Stimulated activated CD4-positive, alpha-beta T cell treated with anti-CD3 and anti-CD28 coated beads, Interleukin-12 subunit alpha, Interleukin-12 subunit beta, amount 100 ng/mL, for 24 hours (primary cell): Measurements from ENCODE around the gene KLHL4.
"Not testable (repeated sequence)": the region's sequence is repeated elsewhere in the genome, so short reads cannot be mapped to it uniquely, and the experiment has no call there.

Experiments
- DNase-seq, 2 experiments: peaks; one replicate each; pipeline ENCODE4 v3.0.0-alpha.2; 2020; ENCODE audit warnings: low read depth in 2 of 2

KLHL4 gene, protein sequence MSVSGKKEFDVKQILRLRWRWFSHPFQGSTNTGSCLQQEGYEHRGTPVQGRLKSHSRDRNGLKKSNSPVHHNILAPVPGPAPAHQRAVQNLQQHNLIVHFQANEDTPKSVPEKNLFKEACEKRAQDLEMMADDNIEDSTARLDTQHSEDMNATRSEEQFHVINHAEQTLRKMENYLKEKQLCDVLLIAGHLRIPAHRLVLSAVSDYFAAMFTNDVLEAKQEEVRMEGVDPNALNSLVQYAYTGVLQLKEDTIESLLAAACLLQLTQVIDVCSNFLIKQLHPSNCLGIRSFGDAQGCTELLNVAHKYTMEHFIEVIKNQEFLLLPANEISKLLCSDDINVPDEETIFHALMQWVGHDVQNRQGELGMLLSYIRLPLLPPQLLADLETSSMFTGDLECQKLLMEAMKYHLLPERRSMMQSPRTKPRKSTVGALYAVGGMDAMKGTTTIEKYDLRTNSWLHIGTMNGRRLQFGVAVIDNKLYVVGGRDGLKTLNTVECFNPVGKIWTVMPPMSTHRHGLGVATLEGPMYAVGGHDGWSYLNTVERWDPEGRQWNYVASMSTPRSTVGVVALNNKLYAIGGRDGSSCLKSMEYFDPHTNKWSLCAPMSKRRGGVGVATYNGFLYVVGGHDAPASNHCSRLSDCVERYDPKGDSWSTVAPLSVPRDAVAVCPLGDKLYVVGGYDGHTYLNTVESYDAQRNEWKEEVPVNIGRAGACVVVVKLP

GRCh38 chrX:87517571-87518141 lies at the start of gene KLHL4:
Gene KLHL4 (plus strand): TSS chrX:87517802. CDS start chrX:87517894, 92 bp downstream.
- no peak for DNase-seq

- no peak for DNase-seq
Measured at GRCh38 chrX:87468941-87469340, 48.7 kb upstream of the KLHL4 start.

- no peak for DNase-seq
Measured at GRCh38 chrX:87475793-87476192, 41.8 kb upstream of the KLHL4 start.

- DNase-seq: not testable (repeated sequence)
Measured at GRCh38 chrX:87478703-87479102, 38.9 kb upstream of the KLHL4 start.

- DNase-seq: no peak
Measured at GRCh38 chrX:87489071-87489470, 28.5 kb upstream of the KLHL4 start.

GRCh38 chrX:87515836-87516235 lies 1.8 kb upstream of the KLHL4 start:
- no peak for DNase-seq

- DNase-seq: no peak
Measured at GRCh38 chrX:87516717-87517121, 883 bp upstream of the KLHL4 start.

DNA sequence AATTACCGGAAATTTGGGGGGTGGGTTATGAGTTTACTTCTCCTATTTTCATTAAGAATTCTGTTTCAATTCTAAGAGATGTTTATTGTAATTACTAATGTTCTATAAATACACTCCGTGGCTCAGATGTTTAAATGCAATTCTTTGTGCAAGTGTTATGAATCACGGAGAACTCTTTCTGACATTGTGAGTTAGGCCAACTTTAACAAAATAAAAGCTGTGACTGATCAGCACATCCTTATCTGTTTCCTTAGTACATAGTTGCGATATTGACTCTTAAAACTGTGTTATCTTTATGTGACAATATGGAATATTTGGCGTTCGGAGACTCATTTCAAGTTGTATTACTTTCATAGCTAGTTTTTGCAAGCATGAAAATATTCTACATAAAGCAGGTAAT lies 902 bp downstream of the KLHL4 start:
- no peak for DNase-seq

DNA sequence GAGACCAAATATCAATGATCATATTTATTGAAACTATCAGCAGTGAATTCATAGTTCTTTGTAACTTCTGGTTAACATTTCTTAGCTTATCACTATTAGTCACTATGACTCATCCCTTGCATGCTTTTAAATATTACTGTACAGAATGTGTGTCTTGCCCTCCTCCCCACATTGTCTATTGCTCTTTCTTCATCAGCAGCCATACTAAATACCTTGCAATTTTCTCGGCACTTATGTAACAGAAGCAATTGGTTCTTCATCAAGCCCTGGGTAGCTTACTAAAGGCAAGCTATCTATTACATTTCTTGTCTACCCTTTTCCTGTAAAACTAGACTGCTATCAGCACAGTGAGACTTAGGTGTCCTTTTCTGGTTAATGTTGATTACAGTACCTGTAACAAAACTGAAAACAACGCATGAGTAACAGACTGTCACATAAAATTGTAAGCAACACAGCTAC lies 8.2 kb downstream of the KLHL4 start:
- no peak for DNase-seq

GRCh38 chrX:87526281-87526680 lies 8.7 kb downstream of the KLHL4 start:
- no peak for DNase-seq

GRCh38 chrX:87528487-87528886 lies 10.9 kb downstream of the KLHL4 start:
- no peak for DNase-seq

DNA sequence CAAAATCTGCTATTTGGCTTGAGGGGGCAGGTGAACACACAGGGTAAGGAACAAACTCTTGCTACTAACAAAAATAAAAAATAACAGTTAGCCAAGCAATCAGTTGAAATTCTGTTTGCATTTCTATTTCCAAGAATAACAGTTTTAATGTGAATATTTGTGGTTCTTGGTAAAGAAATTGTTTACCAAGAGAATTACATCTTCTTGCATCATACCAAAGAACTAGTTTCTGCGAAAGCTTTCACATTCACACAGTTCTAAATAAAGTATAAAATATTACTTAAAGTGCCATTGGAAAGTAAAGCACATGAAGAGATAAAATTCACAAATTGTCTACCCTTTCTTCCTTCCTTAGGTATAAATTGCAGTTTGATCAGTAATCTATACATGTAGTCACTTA lies 54.4 kb downstream of the KLHL4 start:
- DNase-seq: no peak

DNA sequence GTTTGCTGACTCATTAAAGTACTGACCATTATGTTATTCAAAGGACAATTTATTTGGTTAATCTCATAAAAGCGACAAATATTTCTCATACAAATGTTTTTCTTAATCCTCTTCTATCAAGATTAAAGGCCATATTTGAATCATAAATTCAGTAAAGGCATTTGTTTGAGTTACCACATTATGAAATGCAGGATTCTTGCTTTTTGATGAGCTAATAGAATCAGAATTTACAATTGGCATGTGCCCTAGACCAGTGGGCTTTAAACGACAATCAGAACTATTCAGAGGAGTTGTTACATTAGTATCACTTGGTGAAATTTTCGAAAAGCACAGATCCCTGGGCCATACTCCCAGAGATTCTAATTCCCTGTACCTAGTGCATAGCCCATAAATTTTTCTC lies 55.3 kb downstream of the KLHL4 start:
- DNase-seq: no peak

- DNase-seq: no peak
Measured at GRCh38 chrX:87578978-87579377, 61.4 kb downstream of the KLHL4 start.

DNA sequence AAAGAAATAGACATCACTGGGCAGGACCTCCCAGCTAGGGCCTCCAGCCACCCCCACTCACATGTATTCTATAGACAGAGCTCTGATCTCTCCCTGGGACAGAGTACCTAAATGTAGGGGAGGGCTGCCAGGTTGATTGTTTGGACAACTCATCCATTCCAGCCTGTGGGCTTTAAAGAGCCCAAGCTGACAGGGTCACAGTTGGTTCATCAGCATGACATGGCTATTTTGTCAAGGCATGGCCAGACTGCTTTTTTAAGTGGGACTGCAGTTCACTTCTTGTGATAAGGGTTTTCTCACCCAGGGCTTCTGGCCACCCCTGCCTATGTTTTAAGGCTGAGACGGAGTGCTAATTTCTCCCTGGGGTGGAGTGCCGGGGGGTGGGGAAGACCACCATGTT lies 63.3 kb downstream of the KLHL4 start:
- no peak for DNase-seq

DNA sequence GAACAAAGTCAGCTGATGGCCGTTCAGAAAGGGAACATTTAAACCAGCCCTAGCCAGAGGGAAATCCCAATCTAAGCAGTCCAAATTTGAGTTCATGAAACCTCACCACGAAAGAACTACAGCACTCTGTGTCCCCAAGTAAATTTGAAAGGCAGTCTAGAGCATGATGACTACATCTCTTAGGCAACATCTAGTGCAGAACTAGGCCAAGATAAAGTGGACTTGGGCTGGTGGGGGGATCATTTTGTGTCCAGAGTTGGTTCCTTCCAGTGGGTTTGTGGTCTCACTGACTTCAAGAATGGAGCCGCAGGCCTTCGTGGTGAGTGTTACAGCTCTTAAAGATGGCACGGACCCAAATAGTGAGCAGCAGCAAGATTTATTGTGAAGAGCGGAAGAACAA lies 64.9 kb downstream of the KLHL4 start:
- no peak for DNase-seq

DNA sequence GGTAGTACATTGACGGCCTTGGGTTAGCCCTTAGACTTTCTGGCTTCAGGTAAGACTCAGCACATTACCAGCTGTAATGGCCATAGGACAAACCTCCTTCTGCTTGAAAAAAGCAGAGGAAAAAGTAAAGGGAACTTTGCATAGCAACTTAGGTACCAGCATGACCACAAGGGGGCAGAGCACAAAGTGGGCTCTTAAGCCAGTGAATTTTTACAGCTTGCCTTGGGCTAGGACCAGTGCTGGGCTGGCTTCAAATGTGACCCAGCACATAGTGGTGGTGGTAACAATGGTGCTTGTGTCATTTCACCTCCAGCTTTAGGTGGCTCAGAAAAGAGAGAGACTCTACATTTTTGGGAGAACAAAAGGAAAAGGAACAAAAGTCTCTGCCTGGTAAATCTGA lies 66.1 kb downstream of the KLHL4 start:
- no peak for DNase-seq

- DNase-seq: no peak
Measured at GRCh38 chrX:87616371-87616770, 98.8 kb downstream of the KLHL4 start.

DNA sequence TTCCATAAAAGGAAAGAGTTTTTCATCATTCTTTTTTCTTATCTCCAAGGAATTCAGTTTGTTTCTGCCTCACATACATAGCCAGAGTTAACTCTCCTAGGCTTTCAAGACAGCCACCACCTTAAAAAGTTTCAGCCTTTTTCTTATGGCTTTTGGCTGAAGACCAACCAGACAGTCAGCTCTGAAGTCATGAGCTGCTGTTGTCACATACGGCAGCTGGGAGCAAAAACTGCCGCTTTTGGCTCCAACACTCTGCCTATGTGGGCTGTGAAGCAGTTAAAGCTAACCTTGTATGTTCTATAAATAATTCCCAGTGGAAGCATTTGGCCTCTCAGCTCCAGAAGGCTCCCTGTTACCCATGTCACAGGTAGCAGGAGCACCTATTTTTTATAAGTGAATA lies 104.1 kb downstream of the KLHL4 start:
- no peak for DNase-seq

DNA sequence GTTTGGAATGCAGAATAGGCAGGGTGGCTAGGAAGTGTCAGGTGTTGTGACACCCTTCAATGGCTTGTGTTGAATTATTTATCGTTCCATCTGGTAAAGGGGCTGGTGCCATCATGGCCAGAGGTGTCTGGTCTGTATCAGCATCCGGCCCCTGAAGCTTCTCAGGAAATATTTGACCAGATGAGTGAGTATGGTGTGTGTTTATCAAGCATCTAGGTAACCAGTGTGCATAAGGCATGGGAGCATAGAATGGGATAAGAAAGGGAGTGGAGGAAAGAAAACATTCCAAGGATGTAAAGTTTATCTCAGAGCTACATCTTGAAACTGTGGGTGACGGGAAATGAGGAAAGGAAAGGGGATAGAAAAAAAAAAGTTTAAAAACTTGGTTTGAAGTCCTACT lies 109.4 kb downstream of the KLHL4 start:
- no peak for DNase-seq

GRCh38 chrX:87634361-87634760 lies 116.8 kb downstream of the KLHL4 start:
- no peak for DNase-seq

- no peak for DNase-seq
Measured at GRCh38 chrX:87636533-87636932, 118.9 kb downstream of the KLHL4 start.

DNA sequence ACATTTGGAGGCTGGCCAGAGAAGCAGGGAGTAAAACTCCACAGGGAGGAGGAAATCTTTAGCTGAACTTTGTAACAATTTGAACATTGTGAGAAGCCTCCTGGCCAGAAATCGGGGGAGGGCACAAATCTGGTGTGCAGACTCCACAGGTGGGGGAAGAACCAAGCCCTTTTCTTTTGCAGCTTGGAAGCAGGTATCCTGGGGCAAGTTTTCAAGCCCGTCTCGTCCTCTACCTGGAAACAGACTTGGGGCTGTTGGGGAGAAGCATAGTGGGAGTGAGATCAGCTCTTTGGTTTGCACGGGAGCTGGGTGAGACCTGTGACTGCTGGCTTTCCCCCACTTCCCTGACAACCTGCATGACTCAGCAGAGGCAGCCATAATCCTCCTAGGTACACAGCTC lies 123.8 kb downstream of the KLHL4 start:
- DNase-seq: not testable (repeated sequence)
